Epidermal melanocyte (primary cell): Measurements from ENCODE around the gene ARHGAP28.
"Not testable (repeated sequence)": the region's sequence is repeated elsewhere in the genome, so short reads cannot be mapped to it uniquely, and the experiment has no call there.

Source experiments
- DNase-seq: peaks from one replicate; pipeline ENCODE4 v3.0.0; 2011; ENCODE audit warnings: low spot score; ENCODE audit not compliant: insufficient read length

Gene ARHGAP28

GRCh38 chr18:6775237-6775636, 45.7 kb downstream of the ARHGAP28 start:
- DNase-seq: no peak

GRCh38 chr18:6775702-6776101, 46.2 kb downstream of the ARHGAP28 start:
- no peak for DNase-seq

GRCh38 chr18:6776188-6776587, 46.7 kb downstream of the ARHGAP28 start:
- DNase-seq: no peak

DNA sequence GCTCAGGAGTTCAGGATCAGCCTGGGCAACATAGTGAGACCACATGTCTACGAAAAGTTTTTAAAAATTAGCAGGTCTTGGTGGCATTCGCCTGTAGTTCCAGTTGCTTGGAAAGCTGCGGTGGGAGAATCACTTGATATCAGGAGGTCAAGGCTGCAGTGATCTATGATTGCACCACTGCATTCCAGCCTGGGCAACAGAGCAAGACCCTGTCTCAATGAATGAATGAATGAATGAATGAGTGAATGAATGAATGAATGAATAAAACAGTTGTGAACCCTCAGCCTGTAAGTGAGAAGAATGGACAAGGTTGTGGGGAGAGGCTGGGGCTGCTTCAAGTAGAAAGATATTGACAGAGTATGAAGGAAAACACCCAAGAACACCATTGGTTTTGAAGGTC, 48.0 kb downstream of the ARHGAP28 start:
- no peak for DNase-seq

- no peak for DNase-seq
Observed at GRCh38 chr18:6778459-6779247, 49.1 kb downstream of the ARHGAP28 start.

GRCh38 chr18:6781142-6781714, 51.7 kb downstream of the ARHGAP28 start:
- no peak for DNase-seq

DNA sequence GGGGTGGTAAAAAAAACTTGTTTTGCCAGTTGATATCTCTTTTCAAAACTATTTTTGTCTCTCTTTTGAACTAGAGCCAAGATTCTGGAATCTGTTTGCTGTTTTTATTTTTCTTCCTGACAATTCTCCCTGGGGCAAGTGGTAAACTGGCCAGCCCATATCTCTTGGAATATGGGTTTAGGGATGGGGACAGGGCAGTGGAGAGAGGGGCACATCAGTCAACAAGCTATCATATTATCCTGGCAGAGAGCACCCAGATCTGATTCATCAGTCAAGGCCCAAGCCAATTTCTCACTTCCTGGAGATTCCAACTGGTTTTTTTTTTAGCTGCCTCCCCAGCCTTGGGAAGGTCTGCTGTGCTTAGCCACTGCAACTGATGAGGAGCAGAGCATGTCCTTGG, 52.3 kb downstream of the ARHGAP28 start:
- no peak for DNase-seq

GRCh38 chr18:6782861-6783260, 53.3 kb downstream of the ARHGAP28 start:
- no peak for DNase-seq

DNA sequence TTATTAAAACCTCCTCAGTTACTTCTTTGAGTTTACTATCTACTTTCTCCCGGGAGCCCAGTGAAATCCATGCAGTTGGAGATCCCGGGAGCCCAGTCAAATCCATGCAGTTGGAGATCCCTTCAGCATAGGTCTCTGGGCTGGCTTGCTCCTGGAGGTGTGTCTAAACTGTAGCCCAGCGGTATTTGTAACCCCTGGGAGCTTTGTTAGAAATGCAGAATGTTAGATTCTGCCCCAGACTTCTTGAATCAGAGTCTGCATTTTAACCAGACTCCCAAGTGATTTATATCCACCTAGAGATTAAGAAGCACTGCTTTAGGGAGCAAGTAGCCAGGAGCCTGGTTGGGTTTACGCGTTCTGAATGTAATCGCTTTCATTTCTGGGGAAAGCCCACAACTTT, 54.5 kb downstream of the ARHGAP28 start:
- DNase-seq: no peak

GRCh38 chr18:6785001-6785400, 55.5 kb downstream of the ARHGAP28 start:
- DNase-seq: no peak

DNA sequence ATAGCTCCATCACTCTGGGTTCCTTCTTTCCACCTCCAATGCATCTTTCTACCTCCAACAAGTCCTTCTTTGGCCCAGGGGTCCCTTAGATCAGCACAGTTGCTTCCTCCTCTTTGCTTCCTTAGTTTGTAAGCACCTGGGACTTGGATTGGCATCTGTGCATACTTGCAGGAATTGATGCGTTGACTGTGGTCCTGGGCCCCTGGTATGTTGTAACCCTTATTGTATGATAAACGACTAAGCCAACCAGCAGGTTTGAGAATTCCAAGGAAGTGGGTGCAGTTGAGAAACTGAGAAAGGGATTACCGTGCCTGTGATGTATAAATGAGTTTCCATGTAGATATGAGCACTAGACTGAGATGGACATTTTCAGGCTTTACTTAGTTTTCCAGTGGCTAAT, 55.9 kb downstream of the ARHGAP28 start:
- no peak for DNase-seq

- DNase-seq: no peak
Observed at GRCh38 chr18:6792391-6792790, 62.9 kb downstream of the ARHGAP28 start.

DNA sequence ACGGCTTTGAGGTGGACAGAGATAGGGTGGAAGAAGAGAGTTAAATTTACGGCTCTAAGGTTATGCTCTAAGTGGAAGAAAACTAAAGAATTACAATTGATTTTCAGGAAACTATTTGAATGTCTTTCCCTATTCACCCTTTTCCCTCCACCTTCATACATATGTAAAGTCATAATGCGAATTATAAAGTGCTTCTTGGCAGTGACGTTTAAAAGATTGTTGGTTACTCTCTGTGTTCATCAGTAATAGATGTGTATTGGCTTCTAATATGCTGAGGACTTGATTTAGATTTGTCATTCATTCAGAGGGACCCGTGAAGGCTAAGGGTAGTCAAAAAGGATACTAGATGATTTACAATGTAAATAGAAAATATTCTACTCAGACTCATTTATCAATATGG, 63.9 kb downstream of the ARHGAP28 start:
- DNase-seq: no peak

GRCh38 chr18:6793986-6794385, 64.5 kb downstream of the ARHGAP28 start:
- DNase-seq: no peak

DNA sequence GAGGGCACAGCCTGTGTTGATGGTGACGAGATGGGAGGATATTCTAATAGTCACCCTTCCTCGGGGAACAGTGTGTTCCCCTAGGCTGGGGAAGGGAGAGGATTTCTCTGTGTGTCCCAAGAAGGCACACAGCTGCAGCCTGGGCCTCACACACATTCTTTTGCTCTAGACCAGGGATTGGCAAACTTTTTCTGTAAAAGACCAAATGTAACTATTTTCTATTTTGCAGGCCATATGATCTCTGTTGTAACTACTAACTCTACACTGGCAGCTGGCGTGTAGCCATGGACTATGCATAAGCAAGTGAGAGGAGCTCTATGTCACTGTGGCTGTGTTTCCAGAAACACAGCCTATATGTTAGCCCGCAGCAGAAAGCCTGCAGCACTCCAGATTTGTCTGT, 65.8 kb downstream of the ARHGAP28 start:
- DNase-seq: no peak

GRCh38 chr18:6796511-6796910, 67.0 kb downstream of the ARHGAP28 start:
- no peak for DNase-seq

- no peak for DNase-seq
Observed at GRCh38 chr18:6797171-6797570, 67.7 kb downstream of the ARHGAP28 start.

- DNase-seq: no peak
Observed at GRCh38 chr18:6798896-6799295, 69.4 kb downstream of the ARHGAP28 start.

GRCh38 chr18:6800309-6800708, 70.8 kb downstream of the ARHGAP28 start:
- not testable (repeated sequence) for DNase-seq

GRCh38 chr18:6807515-6808257, 78.2 kb downstream of the ARHGAP28 start:
- DNase-seq: no peak

DNA sequence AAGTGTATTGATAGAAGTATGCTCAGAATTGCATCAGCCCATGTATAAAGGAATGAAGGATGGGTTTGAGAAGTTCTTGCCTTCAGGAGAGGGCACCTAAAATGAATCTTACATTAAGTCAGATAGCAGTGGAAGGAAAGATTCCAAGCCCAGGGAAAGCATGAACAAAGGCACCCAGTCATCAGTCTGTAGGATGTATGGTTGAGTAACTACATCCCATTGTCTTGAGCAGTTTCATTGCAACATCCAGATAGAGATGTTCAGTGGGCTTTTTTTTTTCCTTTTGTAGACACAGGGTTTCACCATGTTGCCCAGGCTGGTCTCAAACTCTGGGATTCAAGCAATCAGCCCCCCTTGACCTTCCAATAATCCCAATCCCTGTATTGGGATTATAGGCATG, 80.7 kb downstream of the ARHGAP28 start:
- no peak for DNase-seq

GRCh38 chr18:6811816-6812215, 82.3 kb downstream of the ARHGAP28 start:
- DNase-seq: no peak
